ENCODE data around the gene SLC37A1.

Gene SLC37A1

GRCh38 chr21:42556960-42557359 is 43.3 kb downstream of the SLC37A1 start:
- no peak for DNase-seq (ENCODE audit: low read depth, low spot score)
- H3K27ac ChIP-seq, result no peak overlapping the region

- no peak overlapping the region for H3K27ac ChIP-seq
- DNase-seq (ENCODE audit: low read depth, low spot score), result no peak
These were observed 43.8 kb downstream of the SLC37A1 start for GRCh38 chr21:42557420-42557819.

- no peak overlapping the region for H3K27ac ChIP-seq
- no peak for DNase-seq (ENCODE audit: low read depth, low spot score)
These were observed 44.7 kb downstream of the SLC37A1 start for GRCh38 chr21:42558368-42558767.

- no peak overlapping the region for H3K27ac ChIP-seq
- DNase-seq (ENCODE audit: low read depth, low spot score), result no peak
These were observed 45.2 kb downstream of the SLC37A1 start for GRCh38 chr21:42558846-42559245.

GRCh38 chr21:42559326-42559725 is 45.7 kb downstream of the SLC37A1 start:
- DNase-seq (ENCODE audit: low read depth, low spot score), result no peak
- no peak overlapping the region for H3K27ac ChIP-seq

- H3K27ac ChIP-seq, result no peak overlapping the region
- no peak for DNase-seq (ENCODE audit: low read depth, low spot score)
These were observed 47.0 kb downstream of the SLC37A1 start for GRCh38 chr21:42560517-42561179.

GRCh38 chr21:42561762-42562650 is 48.4 kb downstream of the SLC37A1 start:
- no peak overlapping the region for H3K27ac ChIP-seq
- DNase-seq (ENCODE audit: low read depth, low spot score), result no peak

GRCh38 chr21:42562816-42563215 is 49.2 kb downstream of the SLC37A1 start:
- H3K27ac ChIP-seq, result no peak overlapping the region
- DNase-seq (ENCODE audit: low read depth, low spot score), result no peak

- no peak overlapping the region for H3K27ac ChIP-seq
- no peak for DNase-seq (ENCODE audit: low read depth, low spot score)
These were observed 49.6 kb downstream of the SLC37A1 start for GRCh38 chr21:42563261-42563660.

GRCh38 chr21:42563686-42564085 is 50.0 kb downstream of the SLC37A1 start:
- H3K27ac ChIP-seq, result no peak overlapping the region
- no peak for DNase-seq (ENCODE audit: low read depth, low spot score)

- no peak overlapping the region for H3K27ac ChIP-seq
- DNase-seq (ENCODE audit: low read depth, low spot score), result no peak
These were observed 50.9 kb downstream of the SLC37A1 start for GRCh38 chr21:42564561-42564971.

- H3K27ac ChIP-seq, result no peak overlapping the region
- DNase-seq (ENCODE audit: low read depth, low spot score), result no peak
These were observed 51.7 kb downstream of the SLC37A1 start for GRCh38 chr21:42565206-42565810.

- DNase-seq (ENCODE audit: low read depth, low spot score), result no peak
- H3K27ac ChIP-seq, result no peak overlapping the region
These were observed 52.4 kb downstream of the SLC37A1 start for GRCh38 chr21:42565886-42566523.

- H3K27ac ChIP-seq, result no peak overlapping the region
- no peak for DNase-seq (ENCODE audit: low read depth, low spot score)
These were observed 53.0 kb downstream of the SLC37A1 start for GRCh38 chr21:42566524-42567213.

GRCh38 chr21:42567214-42567555 is 53.5 kb downstream of the SLC37A1 start:
- no peak overlapping the region for H3K27ac ChIP-seq
- DNase-seq (ENCODE audit: low read depth, low spot score), result no peak

- H3K27ac ChIP-seq, result no peak overlapping the region
- no peak for DNase-seq (ENCODE audit: low read depth, low spot score)
These were observed 54.2 kb downstream of the SLC37A1 start for GRCh38 chr21:42567861-42568260.

GRCh38 chr21:42568376-42568775 is 54.7 kb downstream of the SLC37A1 start:
- no peak for DNase-seq (ENCODE audit: low read depth, low spot score)
- no peak overlapping the region for H3K27ac ChIP-seq

GRCh38 chr21:42568866-42569731 is 55.4 kb downstream of the SLC37A1 start:
- DNase-seq (ENCODE audit: low read depth, low spot score), result no peak
- H3K27ac ChIP-seq, result no peak overlapping the region

- no peak for DNase-seq (ENCODE audit: low read depth, low spot score)
These were observed 56.2 kb downstream of the SLC37A1 start for GRCh38 chr21:42569732-42570301.

More at GRCh38 chr21:42569732-42570301, 56.2 kb downstream of the SLC37A1 start:
- H3K27ac ChIP-seq, result no peak overlapping the region
